ENCODE data around the gene SMC6. TPM values are rescaled to one million over a fixed set of nuclear protein-coding genes. Genes with fewer than 3 reads are reported as not detected.

The SMC6 gene
- total RNA-seq, 4 donors from 2014 or later: 31.0 to 53.6 (median 39.1) TPM

DNA sequence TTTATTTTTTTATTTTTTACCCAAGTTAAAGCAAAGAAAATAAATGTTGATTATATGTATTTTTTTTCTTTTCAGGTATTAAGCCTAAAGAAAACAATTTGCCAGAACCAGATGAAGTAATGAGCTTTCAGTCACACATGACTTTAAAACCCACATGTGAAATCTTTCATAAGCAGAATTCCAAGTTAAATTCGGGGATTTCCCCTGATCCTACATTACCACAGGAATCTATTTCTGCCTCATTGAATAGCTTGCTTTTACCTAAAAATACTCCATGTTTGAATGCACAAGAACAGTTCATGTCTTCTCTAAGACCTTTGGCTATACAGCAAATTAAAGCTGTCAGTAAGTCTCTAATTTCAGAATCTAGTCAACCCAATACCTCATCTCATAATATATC is 26.9 kb upstream of the SMC6 start:
- TF ChIP-seq POLR2A (IDR thresholded peaks at IDR 0.05): no peak
- TF ChIP-seq, protein P1, sequence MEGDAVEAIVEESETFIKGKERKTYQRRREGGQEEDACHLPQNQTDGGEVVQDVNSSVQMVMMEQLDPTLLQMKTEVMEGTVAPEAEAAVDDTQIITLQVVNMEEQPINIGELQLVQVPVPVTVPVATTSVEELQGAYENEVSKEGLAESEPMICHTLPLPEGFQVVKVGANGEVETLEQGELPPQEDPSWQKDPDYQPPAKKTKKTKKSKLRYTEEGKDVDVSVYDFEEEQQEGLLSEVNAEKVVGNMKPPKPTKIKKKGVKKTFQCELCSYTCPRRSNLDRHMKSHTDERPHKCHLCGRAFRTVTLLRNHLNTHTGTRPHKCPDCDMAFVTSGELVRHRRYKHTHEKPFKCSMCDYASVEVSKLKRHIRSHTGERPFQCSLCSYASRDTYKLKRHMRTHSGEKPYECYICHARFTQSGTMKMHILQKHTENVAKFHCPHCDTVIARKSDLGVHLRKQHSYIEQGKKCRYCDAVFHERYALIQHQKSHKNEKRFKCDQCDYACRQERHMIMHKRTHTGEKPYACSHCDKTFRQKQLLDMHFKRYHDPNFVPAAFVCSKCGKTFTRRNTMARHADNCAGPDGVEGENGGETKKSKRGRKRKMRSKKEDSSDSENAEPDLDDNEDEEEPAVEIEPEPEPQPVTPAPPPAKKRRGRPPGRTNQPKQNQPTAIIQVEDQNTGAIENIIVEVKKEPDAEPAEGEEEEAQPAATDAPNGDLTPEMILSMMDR (IDR thresholded peaks at IDR 0.05): no peak
- H3K4me1 ChIP-seq: no peaks in the 10 kb centered on the region
- DNase-seq: no peak
- H3K4me3 ChIP-seq: no peak overlapping the region
- H3K27me3 ChIP-seq: no peaks in the 10 kb centered on the region
- no peak overlapping the region for H3K27ac ChIP-seq
- H3K36me3 ChIP-seq: peaks cover 0 to 19% (median 0%) of the 10 kb centered on the region in 3 donors
- no peaks in the 10 kb centered on the region for H3K9me3 ChIP-seq

DNA sequence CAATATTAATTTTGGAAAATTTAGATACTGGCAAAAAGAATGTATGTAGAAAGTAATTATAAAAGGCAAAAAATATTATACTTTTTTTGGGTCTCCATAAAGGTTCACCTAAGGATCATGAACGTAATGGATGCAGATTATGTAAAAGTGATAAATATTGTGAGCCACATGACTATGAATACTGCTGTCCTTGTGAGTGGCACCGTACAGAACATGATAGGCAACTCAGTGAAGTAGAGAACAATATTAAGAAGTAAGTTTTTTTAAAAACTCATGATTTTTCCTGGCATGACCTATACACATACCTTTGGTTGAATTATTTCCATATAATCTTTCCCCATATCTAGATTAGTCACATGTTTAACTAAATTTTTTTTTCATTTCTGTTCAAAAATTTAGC is 18.9 kb upstream of the SMC6 start:
- TF ChIP-seq POLR2A (IDR thresholded peaks at IDR 0.05): no peak
- TF ChIP-seq, protein P1 (IDR thresholded peaks at IDR 0.05): no peak
- Histone ChIP-seq H3K9me3 (no peaks in the 10 kb centered on the region), H3K36me3 (peaks cover 0 to 14% (median 0%) of the 10 kb centered on the region in 3 donors), H3K4me1 (no peaks in the 10 kb centered on the region), H3K4me3 (no peak overlapping the region), H3K27ac (no peak overlapping the region), H3K27me3 (no peaks in the 10 kb centered on the region)
- no peak for DNase-seq

DNA sequence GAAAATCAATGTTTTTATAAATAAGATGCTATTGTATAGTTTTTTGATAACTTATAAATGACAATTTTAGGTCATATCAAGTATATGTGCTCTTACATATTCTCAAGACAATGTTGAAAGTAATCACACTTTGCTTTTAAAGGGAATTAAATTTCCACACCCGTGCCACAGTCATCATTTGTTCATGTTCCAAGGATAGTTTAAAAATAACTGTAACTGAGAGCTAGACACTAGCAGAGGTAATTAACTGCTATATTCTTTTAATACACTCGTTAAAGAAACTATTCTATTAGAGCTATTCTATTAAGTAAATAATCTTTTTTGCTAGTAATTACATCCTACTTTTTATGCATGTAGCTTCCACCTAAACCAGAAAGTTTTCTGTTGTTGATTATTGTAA is 18.3 kb upstream of the SMC6 start:
- Histone ChIP-seq H3K27ac (no peak overlapping the region), H3K4me3 (no peak overlapping the region), H3K4me1 (no peaks in the 10 kb centered on the region), H3K27me3 (no peaks in the 10 kb centered on the region), H3K9me3 (no peaks in the 10 kb centered on the region), H3K36me3 (peaks cover 0 to 14% (median 0%) of the 10 kb centered on the region in 3 donors)
- TF ChIP-seq, protein P1 (IDR thresholded peaks at IDR 0.05): no peak
- no peak for TF ChIP-seq POLR2A (IDR thresholded peaks at IDR 0.05)
- DNase-seq: no peak

DNA sequence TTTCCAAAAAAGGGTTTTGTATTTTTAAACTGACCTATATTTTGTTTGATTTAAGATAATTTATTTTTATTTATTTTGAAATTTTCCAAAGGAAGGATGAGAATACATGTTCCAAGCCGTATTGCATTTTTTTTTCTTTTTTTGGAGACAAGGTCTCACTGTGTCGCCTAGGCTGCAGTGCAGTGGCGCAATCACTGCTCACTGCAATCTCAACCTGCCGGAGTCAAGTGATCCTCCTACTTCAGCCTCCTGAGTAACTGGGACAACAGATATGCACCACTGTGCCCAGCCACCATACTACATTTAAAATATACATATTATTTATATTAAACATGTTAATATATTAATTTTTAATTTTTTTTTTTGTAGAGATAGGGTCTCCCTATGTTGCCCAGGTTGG is 15.3 kb upstream of the SMC6 start:
- H3K36me3 ChIP-seq: peaks cover 0 to 14% (median 0%) of the 10 kb centered on the region in 3 donors
- no peaks in the 10 kb centered on the region for H3K9me3 ChIP-seq
- no peak overlapping the region for H3K27ac ChIP-seq
- H3K4me1 ChIP-seq: no peaks in the 10 kb centered on the region
- H3K27me3 ChIP-seq: no peaks in the 10 kb centered on the region
- no peak for DNase-seq
- TF ChIP-seq, protein P1 (IDR thresholded peaks at IDR 0.05): no peak
- TF ChIP-seq POLR2A (IDR thresholded peaks at IDR 0.05): no peak
- no peak overlapping the region for H3K4me3 ChIP-seq

DNA sequence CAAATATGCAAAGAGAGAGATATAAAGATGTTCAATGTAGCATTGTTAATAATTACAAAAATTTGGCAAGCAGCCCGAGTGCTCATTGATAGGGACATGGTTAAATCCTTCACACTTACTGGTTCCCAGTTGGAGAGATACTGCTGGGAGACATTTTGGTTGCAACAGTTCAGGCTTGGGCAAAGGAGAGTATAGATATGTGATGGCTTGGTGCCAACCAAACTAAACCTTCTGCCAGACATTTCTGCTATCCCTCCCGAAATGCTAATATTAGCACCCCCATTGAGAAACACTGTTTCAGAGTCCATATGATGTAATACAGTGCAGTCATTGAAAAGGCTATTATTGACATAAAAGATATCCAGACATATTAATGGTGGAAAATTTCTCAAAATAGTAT is 11.8 kb upstream of the SMC6 start:
- H3K36me3 ChIP-seq: peaks cover 0 to 13% (median 0%) of the 10 kb centered on the region in 3 donors
- TF ChIP-seq POLR2A (IDR thresholded peaks at IDR 0.05): no peak
- TF ChIP-seq, protein P1 (IDR thresholded peaks at IDR 0.05): no peak
- no peak overlapping the region for H3K27ac ChIP-seq
- H3K4me3 ChIP-seq: no peak overlapping the region
- no peak for DNase-seq
- H3K27me3 ChIP-seq: no peaks in the 10 kb centered on the region
- H3K4me1 ChIP-seq: no peaks in the 10 kb centered on the region
- no peaks in the 10 kb centered on the region for H3K9me3 ChIP-seq

Data from Peyer's patch (tissue), 4 donors.